ENCODE measurements around the gene RBM26. TPM values are rescaled to one million over a fixed set of nuclear protein-coding genes. Genes with fewer than 3 reads are reported as not detected.

Gene RBM26
- total RNA-seq, 4 donors from 2014 or later = 14.9 to 44.8 (median 23.1) TPM

DNA sequence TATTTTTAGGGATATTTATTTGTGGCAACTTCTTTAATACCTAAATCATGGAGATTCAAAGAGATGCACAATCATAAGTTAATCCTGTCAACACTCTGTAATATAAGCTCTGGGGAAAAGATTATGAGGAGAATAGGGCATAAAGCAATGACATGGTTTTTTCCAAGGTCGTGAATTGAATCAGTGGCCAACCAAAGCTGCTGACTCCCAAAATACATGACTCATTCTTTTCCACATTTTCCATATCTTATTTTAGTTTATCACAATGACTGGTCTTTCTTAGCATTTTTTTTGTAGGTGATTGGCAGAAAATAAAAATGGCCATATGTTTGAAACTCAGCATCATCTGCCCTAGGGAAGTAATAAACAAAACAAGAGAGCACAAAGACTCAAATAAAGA is 28.5 kb upstream of the RBM26 start:
- no peaks in the 10 kb centered on the region for H3K27me3 ChIP-seq
- no peaks in the 10 kb centered on the region for H3K36me3 ChIP-seq
- intact Hi-C loops (cut with DNase I; ENCODE audit: low total_unique reads) (no loop called here), in situ Hi-C loops (cut with MboI; ENCODE audit: low sequenced_read_pairs in 4 of 4) (no loop called here)
- no peaks in the 10 kb centered on the region for H3K4me1 ChIP-seq
- H3K4me3 ChIP-seq = no peak overlapping the region
- DNase-seq (no peak), ATAC-seq (no peak)
- H3K27ac ChIP-seq = no peak overlapping the region
- TF ChIP-seq, protein P1, sequence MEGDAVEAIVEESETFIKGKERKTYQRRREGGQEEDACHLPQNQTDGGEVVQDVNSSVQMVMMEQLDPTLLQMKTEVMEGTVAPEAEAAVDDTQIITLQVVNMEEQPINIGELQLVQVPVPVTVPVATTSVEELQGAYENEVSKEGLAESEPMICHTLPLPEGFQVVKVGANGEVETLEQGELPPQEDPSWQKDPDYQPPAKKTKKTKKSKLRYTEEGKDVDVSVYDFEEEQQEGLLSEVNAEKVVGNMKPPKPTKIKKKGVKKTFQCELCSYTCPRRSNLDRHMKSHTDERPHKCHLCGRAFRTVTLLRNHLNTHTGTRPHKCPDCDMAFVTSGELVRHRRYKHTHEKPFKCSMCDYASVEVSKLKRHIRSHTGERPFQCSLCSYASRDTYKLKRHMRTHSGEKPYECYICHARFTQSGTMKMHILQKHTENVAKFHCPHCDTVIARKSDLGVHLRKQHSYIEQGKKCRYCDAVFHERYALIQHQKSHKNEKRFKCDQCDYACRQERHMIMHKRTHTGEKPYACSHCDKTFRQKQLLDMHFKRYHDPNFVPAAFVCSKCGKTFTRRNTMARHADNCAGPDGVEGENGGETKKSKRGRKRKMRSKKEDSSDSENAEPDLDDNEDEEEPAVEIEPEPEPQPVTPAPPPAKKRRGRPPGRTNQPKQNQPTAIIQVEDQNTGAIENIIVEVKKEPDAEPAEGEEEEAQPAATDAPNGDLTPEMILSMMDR (IDR thresholded peaks at IDR 0.05 in 4 of 5, conservative IDR thresholded peaks at IDR 0.05 in 1 of 5) = no peak
- no peak for TF ChIP-seq POLR2A (IDR thresholded peaks at IDR 0.05)
- no peaks in the 10 kb centered on the region for H3K9me3 ChIP-seq

DNA sequence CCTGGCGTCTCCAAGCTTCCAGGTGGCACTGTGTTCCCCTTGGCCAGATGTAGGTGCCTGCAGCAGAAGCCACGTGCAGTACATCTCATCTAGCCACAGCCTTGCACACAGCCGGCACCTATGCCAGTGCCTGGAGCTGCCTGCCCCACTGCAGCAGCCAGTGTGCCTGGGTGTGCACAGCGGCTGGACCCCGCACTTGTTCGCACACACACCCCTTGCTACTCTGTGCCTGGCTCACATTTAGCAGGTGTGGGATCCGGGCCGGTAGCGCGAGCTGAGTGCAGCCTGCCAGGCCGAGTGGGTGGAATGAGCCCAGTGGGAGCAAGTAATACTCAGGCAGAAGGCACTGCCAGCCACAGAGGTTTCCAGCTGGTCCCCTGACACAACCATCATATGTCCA is 26.9 kb upstream of the RBM26 start:
- Histone ChIP-seq H3K27ac (no peak overlapping the region), H3K4me3 (no peak overlapping the region), H3K9me3 (no peaks in the 10 kb centered on the region), H3K27me3 (no peaks in the 10 kb centered on the region), H3K36me3 (no peaks in the 10 kb centered on the region), H3K4me1 (no peaks in the 10 kb centered on the region)
- intact Hi-C loops (cut with DNase I; ENCODE audit: low total_unique reads) = no loop called here
- DNase-seq = no peak
- in situ Hi-C loops (cut with MboI; ENCODE audit: low sequenced_read_pairs in 4 of 4) = no loop called here
- ATAC-seq = no peak
- no peak for TF ChIP-seq POLR2A (IDR thresholded peaks at IDR 0.05)
- TF ChIP-seq, protein P1 (IDR thresholded peaks at IDR 0.05 in 4 of 5, conservative IDR thresholded peaks at IDR 0.05 in 1 of 5) = no peak

DNA sequence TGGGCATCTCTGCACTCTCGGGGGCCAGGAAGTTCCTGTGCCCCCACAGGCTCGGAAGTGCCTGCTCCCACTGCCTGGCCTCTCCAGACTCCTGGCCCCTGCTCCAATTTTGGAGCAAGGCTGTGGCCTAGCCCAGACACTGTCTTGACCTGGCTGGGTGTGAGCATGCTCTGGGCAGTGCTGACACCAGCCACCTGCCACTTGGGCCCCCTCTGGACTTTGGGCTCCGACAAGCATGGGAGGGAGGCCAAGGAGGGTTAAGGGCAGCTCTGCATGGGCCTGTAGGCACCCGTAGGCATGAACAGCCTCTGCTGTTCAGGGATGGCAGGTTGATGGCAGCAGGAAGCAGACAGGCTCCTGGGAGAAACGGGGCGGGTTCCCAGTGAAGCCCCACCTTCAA is 26.0 kb upstream of the RBM26 start:
- no peaks in the 10 kb centered on the region for H3K27me3 ChIP-seq
- no peaks in the 10 kb centered on the region for H3K9me3 ChIP-seq
- no peaks in the 10 kb centered on the region for H3K36me3 ChIP-seq
- DNase-seq (no peak), ATAC-seq (no peak)
- TF ChIP-seq, protein P1 (IDR thresholded peaks at IDR 0.05 in 4 of 5, conservative IDR thresholded peaks at IDR 0.05 in 1 of 5) = no peak
- TF ChIP-seq POLR2A (IDR thresholded peaks at IDR 0.05) = no peak
- in situ Hi-C loops (cut with MboI; ENCODE audit: low sequenced_read_pairs in 4 of 4) (no loop called here), intact Hi-C loops (cut with DNase I; ENCODE audit: low total_unique reads) (no loop called here)
- H3K4me1 ChIP-seq = no peaks in the 10 kb centered on the region
- H3K27ac ChIP-seq = no peak overlapping the region
- H3K4me3 ChIP-seq = no peak overlapping the region

DNA sequence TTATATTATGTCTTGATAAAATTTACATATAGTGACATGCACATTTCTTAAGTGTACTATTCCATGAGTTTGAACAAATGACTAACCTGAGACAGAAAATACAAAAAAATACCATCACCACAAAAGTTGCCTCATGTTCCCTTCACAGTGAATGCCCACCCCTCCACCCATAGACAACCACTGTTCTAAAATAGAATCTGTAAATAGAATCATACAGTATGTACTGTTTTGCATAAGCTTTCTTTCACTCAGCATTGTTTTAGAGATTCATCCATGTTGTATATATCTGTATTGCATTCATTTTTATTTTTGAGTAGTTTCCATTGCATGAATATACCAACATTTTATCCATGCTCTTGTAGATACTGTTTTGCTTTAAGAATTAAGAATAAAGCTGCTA is 23.3 kb upstream of the RBM26 start:
- intact Hi-C loops (cut with DNase I; ENCODE audit: low total_unique reads) = no loop called here
- ATAC-seq = no peak
- in situ Hi-C loops (cut with MboI; ENCODE audit: low sequenced_read_pairs in 4 of 4) = loop anchor here (5.0 kb wide), 1 partner anchor 113 kb away; no protein-coding TSS in a partner anchor

More for the DNA sequence above, 23.3 kb upstream of the RBM26 start:
- no peak overlapping the region for H3K27ac ChIP-seq
- no peaks in the 10 kb centered on the region for H3K36me3 ChIP-seq
- H3K27me3 ChIP-seq = no peaks in the 10 kb centered on the region
- H3K4me3 ChIP-seq = no peak overlapping the region
- no peaks in the 10 kb centered on the region for H3K4me1 ChIP-seq
- TF ChIP-seq, protein P1 (IDR thresholded peaks at IDR 0.05 in 4 of 5, conservative IDR thresholded peaks at IDR 0.05 in 1 of 5) = no peak
- no peak for TF ChIP-seq POLR2A (IDR thresholded peaks at IDR 0.05)
- no peak for DNase-seq
- H3K9me3 ChIP-seq = no peaks in the 10 kb centered on the region
